Sigmoid colon (tissue), 7 donors: ENCODE measurements around the gene ASXL3. TPM values are rescaled to one million over a fixed set of nuclear protein-coding genes. Genes with fewer than 3 reads are reported as not detected.

ENCODE experiments used
- DNase-seq: peaks from one replicate; pipeline ENCODE4 v3.0.0-alpha.2; 2019
- H3K27ac ChIP-seq, 4 donors: fragments of 200-600 bp; sonication (generic); one replicate each; pipeline ENCODE4 v1.5.1; 2016 to 2019; ENCODE audit warnings: mild to moderate bottlenecking in 1 of 4
- H3K27me3 ChIP-seq, 3 donors: fragments of 200-600 bp; sonication (generic); one replicate each; pipeline ENCODE4 v1.5.1; 2019; ENCODE audit warnings: mild to moderate bottlenecking in 1 of 3
- H3K36me3 ChIP-seq, 4 donors: fragments of 200-600 bp; sonication (generic); one replicate each; pipeline ENCODE4 v1.5.1; 2016 to 2019
- H3K4me1 ChIP-seq, 4 donors: fragments of 200-600 bp; sonication (generic); one replicate each; pipeline ENCODE4 v1.5.1; 2017 to 2019
- H3K4me3 ChIP-seq, 4 donors: fragments of 200-600 bp; sonication (generic); one replicate each; pipeline ENCODE4 v1.5.1; 2017 to 2019; ENCODE audit warnings: mild to moderate bottlenecking in 2 of 4, moderate library complexity in 1 of 4
- H3K9me3 ChIP-seq, 4 donors: fragments of 200-600 bp in 3 of 4; sonication (generic) in 3 of 4; one replicate each; pipeline versions ENCODE4 v1.5.1 to v1.6.1; 2013 to 2019
- CTCF ChIP-seq, 4 experiments: fragments of 450-650 bp in 3 of 4; fragments of 200-600 bp in 1 of 4; IDR thresholded peaks; one replicate each; pipeline ENCODE4 v1.5.1; 2016 to 2019; ENCODE audit warnings: antibody characterized with exemption in 4 of 4, mild to moderate bottlenecking in 3 of 4, moderate library complexity in 2 of 4
- EP300 ChIP-seq, 4 donors: sonication (generic); formaldehyde crosslinking; IDR thresholded peaks; one replicate each; pipeline ENCODE4 v1.6.1; 2017; ENCODE audit warnings: antibody characterized with exemption in 4 of 4
- POLR2A ChIP-seq, 2 donors: fragments of 450-650 bp; IDR thresholded peaks; one replicate each; pipeline ENCODE4 v1.6.1; 2016; ENCODE audit warnings: antibody characterized with exemption in 2 of 2, mild to moderate bottlenecking in 2 of 2, moderate library complexity in 2 of 2
- POLR2AphosphoS5 ChIP-seq, 4 donors: sonication (generic); formaldehyde crosslinking; IDR thresholded peaks; one replicate each; pipeline ENCODE4 v1.6.1; 2017; ENCODE audit warnings: antibody characterized with exemption in 4 of 4
- WGBS, 2 donors: extraction: QIAGEN DNeasy Blood & Tissue Kit; methylation state at CpG; one replicate each; pipeline ENCODE4 v1.1.7; 2013; 5-methylcytosine and 5-hydroxymethylcytosine counted together
- intact Hi-C: fragments of 100-400 bp; cut with DNase I; formaldehyde crosslinking; loops from one replicate; pipeline ENCODE4 v1.15.1; 2023
- polyA plus RNA-seq, 3 donors: library from polyadenylated mRNA; stranded (reverse); fragments of 200-250 nt; gene quantifications; one replicate each; pipeline ENCODE4 v1.2.3, GENCODE V29; 2013
- total RNA-seq, 4 donors: library from RNA; depleted of rRNA; stranded (reverse); fragments of >200 nt; gene quantifications; one replicate each; pipeline ENCODE4 v1.1.0, GENCODE V29; 2016
- donor health status: healthy with polysubstance abuse.
- donor health status: Bipolar disorder and iron deficiency.
- donor health status: healthy.

Gene ASXL3
- total and polyA plus RNA-seq, 7 donors, result under 0.01 to 9.1 (median 3.6) TPM

GRCh38 chr18:33656889-33657448 is 79.0 kb downstream of the ASXL3 start:
- no peak for DNase-seq
- intact Hi-C loops, result no loop called here
- Histone ChIP-seq H3K27ac (no peak overlapping the region), H3K27me3 (no peaks in the 10 kb centered on the region), H3K4me3 (no peak overlapping the region), H3K4me1 (peaks cover 0 to 13% (median 0%) of the 10 kb centered on the region in 4 donors), H3K36me3 (peaks cover 0 to 6% (median 0%) of the 10 kb centered on the region in 4 donors), H3K9me3 (no peaks in the 10 kb centered on the region)
- WGBS, 2 donors, result 75 to 92% methylated on average over 2 of the region's 2 CpGs
- TF ChIP-seq CTCF (IDR thresholded peaks at IDR 0.05) (no peak), POLR2AphosphoS5 (IDR thresholded peaks at IDR 0.05) (no peak), EP300 (IDR thresholded peaks at IDR 0.05) (no peak), POLR2A (IDR thresholded peaks at IDR 0.05) (no peak)

GRCh38 chr18:33660696-33661310 is 82.8 kb downstream of the ASXL3 start:
- TF ChIP-seq POLR2AphosphoS5 (IDR thresholded peaks at IDR 0.05), result no peak
- TF ChIP-seq CTCF (IDR thresholded peaks at IDR 0.05), result no peak
- no peak for TF ChIP-seq POLR2A (IDR thresholded peaks at IDR 0.05)
- TF ChIP-seq EP300 (IDR thresholded peaks at IDR 0.05), result no peak
- WGBS, 2 donors, result 83 to 88% methylated on average over 2 of the region's 2 CpGs
- Histone ChIP-seq H3K27ac (no peak overlapping the region), H3K36me3 (peaks cover 0 to 9% (median 0%) of the 10 kb centered on the region in 4 donors), H3K9me3 (no peaks in the 10 kb centered on the region), H3K4me3 (no peak overlapping the region), H3K4me1 (peaks cover 0 to 13% (median 0%) of the 10 kb centered on the region in 4 donors), H3K27me3 (no peaks in the 10 kb centered on the region)
- intact Hi-C loops, result no loop called here
- no peak for DNase-seq

GRCh38 chr18:33664241-33664874 is 86.3 kb downstream of the ASXL3 start:
- no peaks in the 10 kb centered on the region for H3K27me3 ChIP-seq
- intact Hi-C loops, result no loop called here
- no peaks in the 10 kb centered on the region for H3K4me1 ChIP-seq
- no peak overlapping the region for H3K4me3 ChIP-seq
- no peak for DNase-seq
- TF ChIP-seq POLR2AphosphoS5 (IDR thresholded peaks at IDR 0.05) (no peak), CTCF (IDR thresholded peaks at IDR 0.05) (no peak), POLR2A (IDR thresholded peaks at IDR 0.05) (no peak), EP300 (IDR thresholded peaks at IDR 0.05) (no peak)
- 60 to 73% methylated on average over 4 of the region's 4 CpGs for WGBS, 2 donors
- peaks cover 0 to 9% (median 0%) of the 10 kb centered on the region in 4 donors for H3K36me3 ChIP-seq
- no peak overlapping the region for H3K27ac ChIP-seq
- H3K9me3 ChIP-seq, result no peaks in the 10 kb centered on the region

GRCh38 chr18:33665187-33665586 is 87.2 kb downstream of the ASXL3 start:
- intact Hi-C loops, result no loop called here
- Histone ChIP-seq H3K9me3 (no peaks in the 10 kb centered on the region), H3K27me3 (no peaks in the 10 kb centered on the region), H3K36me3 (peaks cover 0 to 9% (median 0%) of the 10 kb centered on the region in 4 donors), H3K4me1 (no peaks in the 10 kb centered on the region), H3K4me3 (no peak overlapping the region), H3K27ac (no peak overlapping the region)
- TF ChIP-seq EP300 (IDR thresholded peaks at IDR 0.05) (no peak), CTCF (IDR thresholded peaks at IDR 0.05) (no peak), POLR2AphosphoS5 (IDR thresholded peaks at IDR 0.05) (no peak), POLR2A (IDR thresholded peaks at IDR 0.05) (no peak)
- WGBS, 2 donors, result 92 to 95% methylated on average over 3 of the region's 3 CpGs
- no peak for DNase-seq
